Measurements from ENCODE around the gene ABHD16A. TPM values are rescaled to one million over a fixed set of nuclear protein-coding genes. Genes with fewer than 3 reads are reported as not detected.
A peak's percentile ranks its signal among the peaks of the same experiment; 100 is the strongest.

Gene ABHD16A
- polyA plus RNA-seq (2013, experiment 1 of 2), result 41.4 TPM
- 33.4 TPM for polyA plus RNA-seq (2013, experiment 2 of 2)

DNA sequence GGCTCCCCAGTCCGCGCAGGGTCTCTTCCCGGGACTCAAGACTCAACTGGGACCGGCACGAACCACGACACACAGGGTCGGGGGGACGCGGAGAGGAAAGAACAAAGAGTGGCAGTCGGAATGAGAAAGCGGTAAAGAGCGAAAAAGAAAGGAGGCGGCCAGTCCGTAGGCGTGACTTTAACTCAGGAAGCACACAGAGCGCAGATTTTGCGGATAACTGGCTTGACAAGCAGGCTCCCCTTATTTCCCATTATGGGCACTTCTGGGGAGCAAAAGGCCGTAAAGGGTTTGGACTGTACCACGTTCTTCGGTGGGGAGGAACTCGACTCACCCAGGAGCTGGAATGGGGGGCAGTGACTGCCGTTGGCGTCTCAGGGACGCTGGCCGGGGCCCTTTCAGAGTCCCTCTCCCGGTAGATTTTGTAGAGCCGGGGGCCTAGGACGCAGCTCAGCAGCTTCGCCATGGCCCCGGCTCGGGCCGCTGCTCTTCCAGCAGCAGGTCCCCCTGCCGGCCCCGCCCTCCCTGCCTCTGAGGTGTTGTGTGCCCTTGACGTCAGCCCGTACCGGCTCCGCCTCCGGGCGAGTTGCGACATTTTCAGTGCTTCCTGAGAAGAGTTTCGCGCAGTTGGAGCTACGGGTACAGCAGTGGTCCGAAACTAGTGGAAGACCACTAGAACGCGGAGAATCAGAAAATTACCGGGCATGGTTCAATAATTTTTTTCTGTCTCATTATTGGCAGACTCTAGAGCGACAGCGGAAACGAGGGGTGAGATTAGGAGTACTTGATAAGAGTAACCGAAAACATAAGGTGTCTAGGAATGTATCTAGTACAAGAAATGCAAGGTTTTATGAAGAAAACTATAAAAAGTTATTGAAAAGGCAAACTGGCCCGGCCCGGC lies at the start of gene ABHD16A:
TSS of gene ABHD16A (minus strand) at position 506 of the 898 bp plus-strand sequence. CDS start at position 463, 43 bp downstream.
- no peaks in the 10 kb centered on the region for H3K4me1 ChIP-seq (ENCODE audit: control insufficient read depth, insufficient read depth, low read length, poor library complexity, severe bottlenecking)
- H3K36me3 ChIP-seq (ENCODE audit: control insufficient read depth, insufficient read depth, low read length), result peaks cover 34% of the 10 kb centered on the region
- WGBS, 2 experiments (ENCODE audit: insufficient coverage in 2 of 2), result 4 to 5% methylated on average over 46 to 54 of the region's 54 CpGs
- H3K4me3 ChIP-seq (ENCODE audit: extremely low read depth, insufficient read depth, low read length, poor library complexity, severe bottlenecking), result peak within 1 kb of the TSS; percentile 92
- peak within 1 kb of the TSS; percentile 86 for H3K27ac ChIP-seq (ENCODE audit: low read depth, low read length, severe bottlenecking)
- no peaks in the 10 kb centered on the region for H3K9me3 ChIP-seq (ENCODE audit: control insufficient read depth, low read length)

DNA sequence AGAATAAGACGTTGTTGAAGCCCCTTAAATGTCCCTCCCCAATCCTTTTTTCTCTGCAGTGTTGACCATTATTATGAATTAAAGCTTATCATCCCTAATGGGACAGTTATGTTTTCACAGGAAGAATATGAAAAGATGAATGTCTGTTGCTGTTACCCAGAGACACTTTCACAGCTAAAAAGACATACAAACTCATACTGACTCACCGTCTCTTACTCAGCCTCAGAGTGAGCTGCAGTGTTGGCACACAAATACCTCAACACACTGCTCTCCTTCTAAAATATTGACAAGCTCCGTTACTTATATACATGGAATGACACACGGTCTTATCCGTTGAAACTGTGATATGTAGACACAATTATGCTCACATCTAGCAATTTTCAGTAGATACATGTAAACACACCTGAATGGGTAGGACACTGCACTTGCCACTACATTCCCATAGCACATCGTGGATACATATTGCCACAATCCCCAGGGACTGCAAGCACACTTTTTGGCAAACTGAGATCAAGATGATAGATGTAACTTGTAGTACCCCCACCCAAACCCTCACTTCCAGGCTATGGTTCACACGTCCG lies 49.7 kb upstream of the ABHD16A start:
- H3K4me3 ChIP-seq (ENCODE audit: extremely low read depth, insufficient read depth, low read length, poor library complexity, severe bottlenecking), result no peak overlapping the region
- no peak overlapping the region for H3K27ac ChIP-seq (ENCODE audit: low read depth, low read length, severe bottlenecking)
- H3K4me1 ChIP-seq (ENCODE audit: control insufficient read depth, insufficient read depth, low read length, poor library complexity, severe bottlenecking), result peaks cover 4% of the 10 kb centered on the region
- 87 to 93% methylated on average over 4 to 8 of the region's 8 CpGs for WGBS, 2 experiments (ENCODE audit: insufficient coverage in 2 of 2)
- peaks cover under 1% of the 10 kb centered on the region for H3K36me3 ChIP-seq (ENCODE audit: control insufficient read depth, insufficient read depth, low read length)
- H3K9me3 ChIP-seq (ENCODE audit: control insufficient read depth, low read length), result no peaks in the 10 kb centered on the region

DNA sequence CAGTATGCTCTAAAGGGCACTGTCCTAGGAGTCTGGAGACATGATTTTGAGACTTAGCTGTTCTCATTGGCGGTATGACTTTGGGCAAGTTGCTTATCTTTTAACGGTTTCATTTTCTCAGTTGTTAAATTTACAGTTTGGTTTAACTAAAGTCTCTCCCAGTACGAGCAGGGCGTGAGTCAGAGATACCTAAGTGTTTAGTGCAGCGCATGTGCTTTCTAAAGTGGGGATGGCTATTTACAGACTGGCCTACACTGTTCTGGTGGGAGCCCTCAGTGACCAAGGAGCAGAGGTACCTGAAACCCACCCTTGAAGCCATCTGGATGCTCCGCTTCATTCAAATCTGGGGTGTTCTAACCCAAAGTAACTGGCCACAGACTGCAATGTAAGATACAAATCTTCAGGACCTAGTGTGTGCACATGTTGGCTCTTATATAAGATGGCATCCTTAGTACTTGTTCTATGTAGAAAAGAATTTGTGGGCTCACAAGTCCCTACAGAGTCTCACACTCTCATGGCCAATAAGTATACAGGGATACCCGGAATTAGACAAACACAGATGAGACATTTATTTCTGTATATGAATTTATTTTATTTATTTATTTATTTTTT lies 47.4 kb upstream of the ABHD16A start:
- no peak overlapping the region for H3K4me3 ChIP-seq (ENCODE audit: extremely low read depth, insufficient read depth, low read length, poor library complexity, severe bottlenecking)
- H3K27ac ChIP-seq (ENCODE audit: low read depth, low read length, severe bottlenecking), result no peak overlapping the region
- peaks cover 12% of the 10 kb centered on the region for H3K4me1 ChIP-seq (ENCODE audit: control insufficient read depth, insufficient read depth, low read length, poor library complexity, severe bottlenecking)
- peaks cover 9% of the 10 kb centered on the region for H3K36me3 ChIP-seq (ENCODE audit: control insufficient read depth, insufficient read depth, low read length)
- WGBS, 2 experiments (ENCODE audit: insufficient coverage in 2 of 2), result 94 to 96% methylated on average over 5 to 6 of the region's 7 CpGs
- no peaks in the 10 kb centered on the region for H3K9me3 ChIP-seq (ENCODE audit: control insufficient read depth, low read length)

DNA sequence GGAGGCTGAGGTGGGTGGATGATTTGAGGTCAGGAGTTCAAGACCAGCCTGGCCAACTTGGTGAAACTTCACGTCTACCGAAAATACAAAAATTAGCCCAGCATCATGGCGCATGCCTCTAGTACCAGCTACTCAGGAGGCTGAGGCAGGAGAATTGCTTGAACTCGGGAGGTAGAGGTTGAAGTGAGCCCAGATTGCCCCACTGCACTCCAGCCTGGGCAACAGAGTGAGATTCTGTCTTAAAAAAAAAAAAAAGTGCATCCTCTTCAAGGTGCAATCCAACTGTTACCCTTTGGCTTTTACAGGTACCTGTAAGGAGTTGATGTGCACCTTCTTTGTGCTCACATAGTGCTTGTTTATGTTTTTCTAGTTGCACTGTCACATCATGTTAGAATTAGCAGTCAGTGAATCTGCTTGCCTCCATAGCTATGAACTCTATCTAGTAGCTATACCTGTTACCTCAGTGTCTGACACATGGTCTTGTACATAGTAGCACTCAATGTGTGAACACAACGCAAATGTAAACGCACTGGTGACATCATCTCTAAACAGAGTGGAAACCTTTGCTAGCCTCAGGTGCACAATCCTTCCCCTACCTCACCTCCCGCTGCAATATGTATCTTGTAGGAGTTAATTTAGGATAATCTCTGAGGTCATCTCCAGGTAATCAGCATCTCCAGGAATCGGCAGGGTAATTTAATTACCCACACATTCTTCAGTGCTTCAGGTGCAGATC lies 46.3 kb upstream of the ABHD16A start:
- peaks cover 12% of the 10 kb centered on the region for H3K36me3 ChIP-seq (ENCODE audit: control insufficient read depth, insufficient read depth, low read length)
- 95 to 97% methylated on average over 4 to 5 of the region's 8 CpGs for WGBS, 2 experiments (ENCODE audit: insufficient coverage in 2 of 2)

DNA sequence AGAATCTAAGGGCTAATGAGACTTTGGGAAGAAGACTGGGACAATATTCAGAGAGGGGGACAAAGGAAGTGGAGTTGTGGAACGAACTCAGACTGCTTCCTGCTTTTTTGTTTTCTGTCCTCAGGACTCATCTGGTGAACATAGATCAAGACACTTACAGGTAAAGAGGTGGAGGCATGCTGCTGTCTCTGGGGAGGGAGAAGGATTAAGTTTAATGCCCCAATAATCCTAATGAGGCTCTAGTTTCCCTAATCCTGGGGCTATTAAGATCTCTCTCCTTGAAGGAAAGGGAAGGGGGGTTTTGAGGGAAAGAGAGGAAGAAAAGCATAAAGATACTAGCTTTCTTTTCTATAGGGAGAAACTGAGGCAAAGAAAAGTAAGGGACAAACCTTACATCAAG lies 41.3 kb upstream of the ABHD16A start:
- H3K4me1 ChIP-seq (ENCODE audit: control insufficient read depth, insufficient read depth, low read length, poor library complexity, severe bottlenecking), result peaks cover 16% of the 10 kb centered on the region
- peaks cover 45% of the 10 kb centered on the region for H3K36me3 ChIP-seq (ENCODE audit: control insufficient read depth, insufficient read depth, low read length)
- no peak overlapping the region for H3K27ac ChIP-seq (ENCODE audit: low read depth, low read length, severe bottlenecking)
- H3K9me3 ChIP-seq (ENCODE audit: control insufficient read depth, low read length), result no peaks in the 10 kb centered on the region
- WGBS, 2 experiments (ENCODE audit: insufficient coverage in 2 of 2), result 83 to 100% methylated on average over 1 of the region's 1 CpG
- no peak overlapping the region for H3K4me3 ChIP-seq (ENCODE audit: extremely low read depth, insufficient read depth, low read length, poor library complexity, severe bottlenecking)

More for the DNA sequence above, 46.3 kb upstream of the ABHD16A start:
- H3K4me3 ChIP-seq (ENCODE audit: extremely low read depth, insufficient read depth, low read length, poor library complexity, severe bottlenecking), result no peak overlapping the region
- no peak overlapping the region for H3K27ac ChIP-seq (ENCODE audit: low read depth, low read length, severe bottlenecking)
- no peaks in the 10 kb centered on the region for H3K9me3 ChIP-seq (ENCODE audit: control insufficient read depth, low read length)
- H3K4me1 ChIP-seq (ENCODE audit: control insufficient read depth, insufficient read depth, low read length, poor library complexity, severe bottlenecking), result peaks cover 12% of the 10 kb centered on the region

DNA sequence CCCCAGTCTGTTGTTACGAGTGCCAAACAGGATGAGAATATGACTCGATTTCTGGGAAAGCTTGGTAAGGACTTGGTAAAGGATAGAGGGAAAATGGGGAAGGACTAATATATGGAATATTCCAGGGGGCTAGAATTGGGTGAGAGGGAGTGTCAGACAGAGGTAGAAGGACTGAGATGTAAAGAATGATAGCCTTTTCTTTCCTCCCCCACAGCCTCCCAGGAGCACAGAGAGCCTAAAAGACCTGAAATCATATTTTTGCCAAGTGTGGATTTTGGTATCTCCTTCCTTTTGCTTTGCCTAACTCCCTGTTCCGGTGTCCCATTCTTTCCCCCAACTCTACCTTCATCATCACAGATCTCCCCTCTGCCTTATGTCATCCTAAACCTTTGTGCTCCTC lies 39.8 kb upstream of the ABHD16A start:
- H3K4me1 ChIP-seq (ENCODE audit: control insufficient read depth, insufficient read depth, low read length, poor library complexity, severe bottlenecking), result peaks cover 29% of the 10 kb centered on the region
- no peaks in the 10 kb centered on the region for H3K9me3 ChIP-seq (ENCODE audit: control insufficient read depth, low read length)
- peaks cover 45% of the 10 kb centered on the region for H3K36me3 ChIP-seq (ENCODE audit: control insufficient read depth, insufficient read depth, low read length)
- 91 to 98% methylated on average over 3 of the region's 3 CpGs for WGBS, 2 experiments (ENCODE audit: insufficient coverage in 2 of 2)
- no peak overlapping the region for H3K4me3 ChIP-seq (ENCODE audit: extremely low read depth, insufficient read depth, low read length, poor library complexity, severe bottlenecking)
- no peak overlapping the region for H3K27ac ChIP-seq (ENCODE audit: low read depth, low read length, severe bottlenecking)

DNA sequence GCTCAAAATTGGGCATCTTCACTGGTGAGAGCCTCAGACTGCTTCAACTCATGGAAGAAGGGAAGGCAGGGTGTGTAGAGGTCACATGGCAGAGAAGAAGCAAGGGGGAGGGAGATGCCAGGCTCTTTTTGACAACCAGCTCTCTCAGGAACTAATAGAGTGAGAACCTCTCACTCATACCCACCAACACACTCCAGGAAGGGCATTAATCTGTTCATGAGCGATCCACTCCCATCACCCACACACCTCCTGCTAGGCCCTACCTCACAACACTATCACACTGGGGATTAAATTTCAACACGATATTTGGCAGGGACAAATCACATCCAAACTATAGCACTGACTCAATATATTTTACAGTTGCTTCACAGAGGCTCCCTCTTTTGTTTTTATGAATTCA lies 38.7 kb upstream of the ABHD16A start:
- 93% methylated on average over 2 of the region's 2 CpGs; no CpG with 5 or more reads in 1 of the 2 experiments for WGBS, 2 experiments (ENCODE audit: insufficient coverage in 2 of 2)

DNA sequence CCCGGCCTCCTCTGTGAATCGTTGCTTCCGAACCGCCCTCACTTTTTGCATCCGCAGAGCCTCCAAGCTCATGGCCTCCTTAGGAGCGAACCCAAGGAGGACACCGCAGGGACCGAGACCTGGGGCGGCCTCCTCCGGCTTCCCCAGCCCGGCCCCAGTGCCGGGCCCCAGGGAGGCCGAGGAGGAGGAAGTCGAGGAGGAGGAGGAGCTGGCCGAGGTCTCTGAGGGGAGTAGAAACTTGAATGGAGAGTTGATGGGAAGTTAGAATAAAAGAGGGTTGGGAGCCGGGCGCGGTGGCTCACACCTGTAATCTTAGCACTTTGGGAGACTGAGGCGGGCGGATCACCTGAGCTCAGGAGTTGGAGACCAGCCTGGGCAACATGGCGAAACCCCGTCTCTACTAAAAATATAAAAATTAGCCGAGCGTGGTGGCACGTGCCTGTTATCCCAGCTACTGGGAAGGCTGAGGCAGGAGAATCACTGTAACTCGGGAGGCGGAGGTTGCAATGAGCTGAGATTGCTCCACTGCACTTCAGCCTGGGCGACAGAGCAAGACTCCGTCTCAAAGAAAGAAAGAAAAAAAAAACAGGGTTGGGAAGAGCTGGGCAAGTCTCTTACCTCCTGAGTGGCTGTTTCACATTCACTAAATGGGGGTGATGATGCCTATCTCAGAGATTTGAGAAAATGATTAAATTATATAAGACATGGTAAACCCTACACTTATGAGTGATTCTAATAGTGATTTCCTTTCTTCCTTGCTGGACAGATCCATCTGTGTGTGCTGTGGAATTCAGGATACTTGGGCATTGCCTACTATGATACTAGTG lies 37.5 kb upstream of the ABHD16A start:
- H3K9me3 ChIP-seq (ENCODE audit: control insufficient read depth, low read length), result no peaks in the 10 kb centered on the region
- H3K4me3 ChIP-seq (ENCODE audit: extremely low read depth, insufficient read depth, low read length, poor library complexity, severe bottlenecking), result peak overlapping the region; percentile 72
- peaks cover 33% of the 10 kb centered on the region for H3K4me1 ChIP-seq (ENCODE audit: control insufficient read depth, insufficient read depth, low read length, poor library complexity, severe bottlenecking)
- peak overlapping the region; percentile 67 for H3K27ac ChIP-seq (ENCODE audit: low read depth, low read length, severe bottlenecking)
- 45 to 50% methylated on average over 28 of the region's 29 CpGs for WGBS, 2 experiments (ENCODE audit: insufficient coverage in 2 of 2)
- peaks cover 36% of the 10 kb centered on the region for H3K36me3 ChIP-seq (ENCODE audit: control insufficient read depth, insufficient read depth, low read length)

More for the DNA sequence above, 38.7 kb upstream of the ABHD16A start:
- H3K27ac ChIP-seq (ENCODE audit: low read depth, low read length, severe bottlenecking), result no peak overlapping the region
- peaks cover 36% of the 10 kb centered on the region for H3K36me3 ChIP-seq (ENCODE audit: control insufficient read depth, insufficient read depth, low read length)
- H3K4me3 ChIP-seq (ENCODE audit: extremely low read depth, insufficient read depth, low read length, poor library complexity, severe bottlenecking), result no peak overlapping the region
- peaks cover 32% of the 10 kb centered on the region for H3K4me1 ChIP-seq (ENCODE audit: control insufficient read depth, insufficient read depth, low read length, poor library complexity, severe bottlenecking)
- no peaks in the 10 kb centered on the region for H3K9me3 ChIP-seq (ENCODE audit: control insufficient read depth, low read length)

DNA sequence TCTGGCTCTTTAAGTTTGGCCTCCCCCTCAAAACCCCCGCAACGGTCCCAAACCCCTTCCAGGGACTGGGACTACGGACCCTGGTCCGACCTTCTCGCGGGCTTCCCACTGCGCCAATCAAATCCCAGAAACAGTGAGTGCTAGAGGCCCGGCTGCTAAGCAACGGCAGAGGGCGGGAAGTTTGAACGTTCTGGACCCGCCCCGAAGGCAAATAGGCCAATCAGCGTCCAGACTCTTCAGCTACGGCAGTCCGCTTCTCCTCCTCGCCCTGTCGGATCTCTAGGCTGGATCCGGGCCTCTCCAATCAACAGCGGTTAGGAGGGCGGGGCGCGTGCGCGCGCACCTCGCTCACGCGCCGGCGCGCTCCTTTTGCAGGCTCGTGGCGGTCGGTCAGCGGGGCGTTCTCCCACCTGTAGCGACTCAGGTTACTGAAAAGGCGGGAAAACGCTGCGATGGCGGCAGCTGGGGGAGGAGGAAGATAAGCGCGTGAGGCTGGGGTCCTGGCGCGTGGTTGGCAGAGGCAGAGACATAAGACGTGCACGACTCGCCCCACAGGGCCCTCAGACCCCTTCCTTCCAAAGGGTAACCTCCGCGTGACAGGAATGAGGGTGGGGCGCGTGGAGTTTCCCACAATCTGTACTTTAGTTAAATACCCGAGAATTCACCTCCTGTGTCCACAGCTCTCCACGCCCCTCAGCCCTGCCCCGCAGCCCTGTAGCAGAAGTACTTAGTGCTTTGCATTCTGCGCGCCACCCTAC lies 36.7 kb upstream of the ABHD16A start, which contains the start of gene MSH5:
TSS of gene MSH5 (plus strand) at position 367 of the 758 bp plus-strand sequence. CDS start 462 bp downstream, outside the sequence.
- Histone ChIP-seq H3K4me3 (ENCODE audit: extremely low read depth, insufficient read depth, low read length, poor library complexity, severe bottlenecking) (peak within 1 kb of the TSS; percentile 72), H3K27ac (ENCODE audit: low read depth, low read length, severe bottlenecking) (peak within 1 kb of the TSS; percentile 82), H3K36me3 (ENCODE audit: control insufficient read depth, insufficient read depth, low read length) (peaks cover 36% of the 10 kb centered on the region), H3K9me3 (ENCODE audit: control insufficient read depth, low read length) (no peaks in the 10 kb centered on the region), H3K4me1 (ENCODE audit: control insufficient read depth, insufficient read depth, low read length, poor library complexity, severe bottlenecking) (peaks cover 33% of the 10 kb centered on the region)
- 3 to 6% methylated on average over 33 to 46 of the region's 58 CpGs for WGBS, 2 experiments (ENCODE audit: insufficient coverage in 2 of 2)

All from mesodermal cell (in vitro differentiated cells).